B cell (primary cell): ENCODE data around the gene ZNF281. TPM values are rescaled to one million over a fixed set of nuclear protein-coding genes. Genes with fewer than 3 reads are reported as not detected.

ENCODE experiments used
- ATAC-seq: fragments of 200-7000 bp; cut with Tn5 transposase; one replicate; pipeline ENCODE4 v1.10.0; 2021; ENCODE audit warnings: low read depth, mild to moderate bottlenecking, moderate number of reproducible peaks, moderate library complexity
- CTCF ChIA-PET: fragments of 350-600 bp; sonication (Branson Sonifier 250); formaldehyde crosslinking; loops from one replicate; lab custom pipeline; 2021; ENCODE audit warnings: antibody characterized with exemption, inconsistent platforms; lab: Charles Lee
- POLR2A ChIA-PET: fragments of 350-600 bp; sonication (Branson Sonifier 250); formaldehyde crosslinking; loops from one replicate; lab custom pipeline; 2021; ENCODE audit warnings: antibody characterized with exemption; lab: Charles Lee
- DNase-seq: peaks from one replicate; pipeline ENCODE4 v3.0.0; 2013
- H2AFZ ChIP-seq: 2 replicates; pipeline ENCODE4 v1.6.1; 2012; ENCODE audit warnings: mild to moderate bottlenecking, low read depth, low read length; ENCODE audit not compliant: insufficient read depth, poor library complexity, severe bottlenecking
- H3K27ac ChIP-seq, 2 donors: 1 replicate in 1 of 2; 2 replicates in 1 of 2; pipeline ENCODE4 v1.5.1; 2012 to 2013; ENCODE audit warnings: low read length in 2 of 2, mild to moderate bottlenecking in 2 of 2, moderate library complexity in 1 of 2
- H3K27me3 ChIP-seq, 4 experiments: fragments of 200-600 bp in 1 of 4; sonication (generic) in 1 of 4; replicated peaks in 1 of 4; 1 replicate in 2 of 4; 2 replicates in 2 of 4; pipeline versions ENCODE4 v1.6.1 to v1.7.0; 2013 to 2016; ENCODE audit warnings: low read length in 3 of 4, mild to moderate bottlenecking in 2 of 4, mixed read lengths in 1 of 4, moderate library complexity in 1 of 4; ENCODE audit not compliant: insufficient read depth in 4 of 4, control insufficient read depth in 3 of 4; ENCODE audit errors: control extremely low read depth in 1 of 4
- H3K36me3 ChIP-seq, 2 experiments: replicated peaks in 1 of 2; 1 replicate in 1 of 2; 2 replicates in 1 of 2; pipeline versions ENCODE4 v1.6.1 to v1.7.1; 2013; ENCODE audit warnings: low read length in 1 of 2; ENCODE audit not compliant: insufficient read depth in 2 of 2, control insufficient read depth in 1 of 2; ENCODE audit errors: control extremely low read depth in 1 of 2, extremely low read depth in 1 of 2
- H3K4me1 ChIP-seq, 2 donors: fragments of 200-600 bp in 1 of 2; sonication (generic) in 1 of 2; 1 replicate in 1 of 2; 2 replicates in 1 of 2; pipeline versions ENCODE4 v1.5.1 to v1.6.1; 2013 to 2017; ENCODE audit warnings: low read length in 2 of 2; ENCODE audit not compliant: control insufficient read depth in 2 of 2, insufficient read depth in 2 of 2
- H3K4me2 ChIP-seq: replicated peaks from 2 replicates; pipeline ENCODE3; 2012; ENCODE audit warnings: mild to moderate bottlenecking, low read depth, low read length; ENCODE audit not compliant: poor library complexity, severe bottlenecking
- H3K4me3 ChIP-seq, 5 experiments: fragments of 200-600 bp in 1 of 5; sonication (generic) in 1 of 5; 1 replicate in 3 of 5; 2 replicates in 2 of 5; pipeline versions ENCODE4 v1.5.1 to v1.7.0; 2011 to 2016; ENCODE audit warnings: low read length in 4 of 5, mild to moderate bottlenecking in 4 of 5, low read depth in 2 of 5, control low read depth in 1 of 5, moderate library complexity in 1 of 5; ENCODE audit not compliant: insufficient read depth in 1 of 5; ENCODE audit errors: control extremely low read depth in 1 of 5, extremely low read depth in 1 of 5
- H3K79me2 ChIP-seq: fragments of 200-600 bp; sonication (generic); one replicate; pipeline ENCODE4 v1.6.0; 2016; ENCODE audit warnings: low read length; ENCODE audit not compliant: control insufficient read depth, insufficient read depth
- H3K9ac ChIP-seq: fragments of 200-600 bp; sonication (generic); 2 replicates; pipeline ENCODE4 v1.6.1; 2017; ENCODE audit warnings: mild to moderate bottlenecking, low read length, moderate library complexity
- H3K9me3 ChIP-seq, 3 donors: one replicate each; pipeline versions ENCODE4 v1.6.1 to v1.7.1; 2013; ENCODE audit warnings: low read length in 2 of 3; ENCODE audit not compliant: control insufficient read depth in 2 of 3, insufficient read depth in 1 of 3; ENCODE audit errors: control extremely low read depth in 1 of 3
- H4K20me1 ChIP-seq: 2 replicates; pipeline ENCODE4 v1.6.0; 2012; ENCODE audit warnings: mild to moderate bottlenecking, low read length; ENCODE audit not compliant: insufficient read depth, control insufficient read depth, poor library complexity, severe bottlenecking
- H3K27ac Mint-ChIP-seq: one replicate; pipeline ENCODE4 v1.8.0; 2021; ENCODE audit warnings: mixed read lengths
- H3K27me3 Mint-ChIP-seq: one replicate; pipeline ENCODE4 v1.8.0; 2021; ENCODE audit warnings: mixed read lengths
- H3K4me1 Mint-ChIP-seq: one replicate; pipeline ENCODE4 v1.8.0; 2021; ENCODE audit warnings: mixed read lengths
- H3K4me3 Mint-ChIP-seq: one replicate; pipeline ENCODE4 v1.8.0; 2021; ENCODE audit warnings: mixed read lengths
- H3K9me3 Mint-ChIP-seq: one replicate; pipeline ENCODE4 v1.8.0; 2022; ENCODE audit warnings: mixed read lengths; ENCODE audit not compliant: insufficient read depth
- EZH2 ChIP-seq: IDR thresholded peaks from 2 replicates; pipeline ENCODE4 v1.6.1; 2012; ENCODE audit warnings: borderline replicate concordance, low read depth, mild to moderate bottlenecking, moderate library complexity, low read length; ENCODE audit not compliant: insufficient read depth, poor library complexity, severe bottlenecking
- WGBS: methylation state at CpG from one replicate; pipeline ENCODE4 v1.1.5; 2013; ENCODE audit warnings: missing lambda C conversion rate; ENCODE audit not compliant: insufficient coverage; 5-methylcytosine and 5-hydroxymethylcytosine counted together
- intact Hi-C: fragments of 100-400 bp; cut with micrococcal nuclease; formaldehyde crosslinking; loops from one replicate; pipeline ENCODE4 v1.10.0; 2022
- polyA plus RNA-seq: library from polyadenylated mRNA; depleted of rRNA; stranded (reverse); fragments of >200 nt; gene quantifications from 2 replicates; pipeline ENCODE4 v1.2.3, GENCODE V29; 2012
- total RNA-seq, 2 donors: library from RNA; stranded (reverse); fragments of 120-200 nt in 1 of 2; gene quantifications; 1 replicate in 1 of 2; 2 replicates in 1 of 2; pipeline versions ENCODE4 v1.2.3 to v1.2.4, GENCODE V29; 2013 to 2022
- TF ChIP-seq, protein P1 (sequence below): fragments of 200-600 bp; IDR thresholded peaks from one replicate; pipeline ENCODE4 v1.8.0; 2022; ENCODE audit warnings: antibody characterized with exemption, mild to moderate bottlenecking

The ZNF281 gene
- total and polyA plus RNA-seq, 2 donors (not counting 1 experiment from before 2014, with no cell fraction given) = 3.8 to 23.5 TPM

DNA sequence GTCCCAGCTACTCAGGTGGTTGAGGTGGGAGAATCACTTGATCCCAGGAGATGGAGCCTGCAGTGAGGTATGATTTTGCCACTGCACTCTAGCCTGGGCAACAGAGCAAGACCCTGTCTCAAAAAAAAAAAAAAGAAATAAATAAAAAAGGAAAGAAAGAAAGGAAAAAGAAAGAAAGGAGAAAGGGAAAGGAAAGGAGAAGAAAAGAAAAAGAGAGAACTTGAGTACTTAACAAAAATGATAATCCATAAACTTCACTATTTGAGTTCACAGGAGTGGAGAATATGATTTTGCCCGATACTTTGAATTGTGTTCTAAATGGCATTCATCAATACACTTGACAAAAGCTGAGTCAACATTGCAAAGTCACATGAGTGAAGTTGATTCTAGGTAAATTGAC is 23.8 kb upstream of the ZNF281 start:
- H2AFZ ChIP-seq = no peak overlapping the region
- no peak overlapping the region for H3K4me2 ChIP-seq
- POLR2A ChIA-PET = no interaction called here
- no peak overlapping the region for H3K27ac ChIP-seq
- no peaks in the 10 kb centered on the region for H3K36me3 ChIP-seq
- no peaks in the 10 kb centered on the region for H3K9me3 Mint-ChIP-seq
- no peaks in the 10 kb centered on the region for H3K27me3 ChIP-seq
- H3K79me2 ChIP-seq = no peaks in the 10 kb centered on the region
- no peak overlapping the region for H3K4me3 Mint-ChIP-seq
- no peak overlapping the region for H3K9ac ChIP-seq
- no peak overlapping the region for H3K4me3 ChIP-seq
- peaks cover 3 to 6% of the 10 kb centered on the region in 2 donors for H3K4me1 ChIP-seq
- CTCF ChIA-PET = interaction anchor here (0.6 kb wide), 1 partner anchor 50 kb away, joined by 3 read pairs; no protein-coding TSS in a partner anchor
- no peaks in the 10 kb centered on the region for H4K20me1 ChIP-seq
- no peaks in the 10 kb centered on the region for H3K9me3 ChIP-seq
- peaks cover 11% of the 10 kb centered on the region for H3K4me1 Mint-ChIP-seq
- no peaks in the 10 kb centered on the region for H3K27me3 Mint-ChIP-seq
- no CpG with 5 or more reads among the region's 1 CpG for WGBS
- ATAC-seq = no peak
- no peak overlapping the region for H3K27ac Mint-ChIP-seq
- TF ChIP-seq EZH2 = no peak
- TF ChIP-seq, protein P1, sequence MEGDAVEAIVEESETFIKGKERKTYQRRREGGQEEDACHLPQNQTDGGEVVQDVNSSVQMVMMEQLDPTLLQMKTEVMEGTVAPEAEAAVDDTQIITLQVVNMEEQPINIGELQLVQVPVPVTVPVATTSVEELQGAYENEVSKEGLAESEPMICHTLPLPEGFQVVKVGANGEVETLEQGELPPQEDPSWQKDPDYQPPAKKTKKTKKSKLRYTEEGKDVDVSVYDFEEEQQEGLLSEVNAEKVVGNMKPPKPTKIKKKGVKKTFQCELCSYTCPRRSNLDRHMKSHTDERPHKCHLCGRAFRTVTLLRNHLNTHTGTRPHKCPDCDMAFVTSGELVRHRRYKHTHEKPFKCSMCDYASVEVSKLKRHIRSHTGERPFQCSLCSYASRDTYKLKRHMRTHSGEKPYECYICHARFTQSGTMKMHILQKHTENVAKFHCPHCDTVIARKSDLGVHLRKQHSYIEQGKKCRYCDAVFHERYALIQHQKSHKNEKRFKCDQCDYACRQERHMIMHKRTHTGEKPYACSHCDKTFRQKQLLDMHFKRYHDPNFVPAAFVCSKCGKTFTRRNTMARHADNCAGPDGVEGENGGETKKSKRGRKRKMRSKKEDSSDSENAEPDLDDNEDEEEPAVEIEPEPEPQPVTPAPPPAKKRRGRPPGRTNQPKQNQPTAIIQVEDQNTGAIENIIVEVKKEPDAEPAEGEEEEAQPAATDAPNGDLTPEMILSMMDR = no peak
- intact Hi-C loops = no loop called here
- DNase-seq = no peak

DNA sequence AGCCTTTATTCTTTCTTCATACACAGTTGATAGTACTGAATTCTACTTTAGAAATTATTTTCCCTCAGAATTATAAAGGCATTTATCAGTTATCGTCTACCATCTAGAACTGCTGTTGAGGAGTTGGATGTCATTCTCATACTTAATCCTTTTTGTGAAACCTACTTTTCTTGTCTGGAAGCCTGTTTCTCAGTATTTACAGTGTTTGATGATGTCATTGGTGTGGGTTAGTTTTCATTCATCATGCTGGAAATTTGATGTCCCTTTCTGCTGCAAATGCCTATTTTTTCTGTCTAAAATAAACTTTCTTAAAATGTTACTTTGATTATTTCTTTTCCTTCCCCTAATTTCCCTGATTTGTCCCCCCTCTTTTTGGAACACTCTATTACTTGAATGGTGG is 22.8 kb upstream of the ZNF281 start:
- TF ChIP-seq EZH2 = no peak
- TF ChIP-seq, protein P1 = no peak
- H3K27me3 ChIP-seq = no peaks in the 10 kb centered on the region
- no peak overlapping the region for H2AFZ ChIP-seq
- DNase-seq = no peak
- peaks cover under 1 to 2% of the 10 kb centered on the region in 2 donors for H3K4me1 ChIP-seq
- no peak overlapping the region for H3K27ac ChIP-seq
- H3K79me2 ChIP-seq = no peaks in the 10 kb centered on the region
- ATAC-seq = no peak
- no peaks in the 10 kb centered on the region for H3K36me3 ChIP-seq
- no peaks in the 10 kb centered on the region for H3K9me3 ChIP-seq
- Mint-ChIP-seq H3K4me1 (peaks cover 10% of the 10 kb centered on the region), H3K27ac (no peak overlapping the region), H3K4me3 (no peak overlapping the region), H3K27me3 (no peaks in the 10 kb centered on the region), H3K9me3 (no peaks in the 10 kb centered on the region)
- H4K20me1 ChIP-seq = no peaks in the 10 kb centered on the region
- ChIA-PET POLR2A (no interaction called here), CTCF (no interaction called here)
- no peak overlapping the region for H3K4me3 ChIP-seq
- H3K4me2 ChIP-seq = no peak overlapping the region
- no peak overlapping the region for H3K9ac ChIP-seq
- no CpG with 5 or more reads among the region's 1 CpG for WGBS
- intact Hi-C loops = no loop called here
